ENCODE results near the gene ABHD17C. TPM values are rescaled to one million over a fixed set of nuclear protein-coding genes. Genes with fewer than 3 reads are reported as not detected.

The ABHD17C gene
- total and polyA plus RNA-seq, 2 of the 8 experiments (the other 6 are each of a cell fraction or from before 2014, with no cell fraction given) = 20.2 to 29.8 TPM

GRCh38 chr15:80787316-80787715 lies 92.2 kb downstream of the ABHD17C start:
- H3K36me3 ChIP-seq (ENCODE audit: control insufficient read depth in 2 of 4, insufficient read depth in 4 of 4, low read length in 3 of 4) = no peaks in the 10 kb centered on the region
- POLR2A ChIA-PET (ENCODE audit: partially characterized antibody) = interaction anchor here (1.1 kb wide), 1 partner anchor 12 kb away, joined by 3 read pairs; no protein-coding TSS in a partner anchor

More at GRCh38 chr15:80787316-80787715, 92.2 kb downstream of the ABHD17C start:
- H3K27ac ChIP-seq (ENCODE audit: low read depth, low read length) = no peak overlapping the region
- no peak overlapping the region for H3K4ac ChIP-seq (replicated peaks; ENCODE audit: insufficient read length, low read depth, low read length)
- CTCF ChIA-PET (ENCODE audit: partially characterized antibody) = interaction anchor here (0.8 to 5.5 kb wide), 14 partner anchors 7 to 190 kb away, joined by 3 to 31 read pairs (median 4); partner anchors contain the start of gene CEMIP
- no peak overlapping the region for H2BK12ac ChIP-seq (ENCODE audit: low read depth, low read length)
- no peaks in the 10 kb centered on the region for H4K20me1 ChIP-seq (replicated peaks in 1 of 2; ENCODE audit: control insufficient read depth in 1 of 2, insufficient read depth in 2 of 2, low read length in 2 of 2)
- H2AK5ac ChIP-seq (ENCODE audit: low read depth, low read length) = no peak overlapping the region
- H2AFZ ChIP-seq (ENCODE audit: low read length) = no peak overlapping the region
- no peak overlapping the region for H3K14ac ChIP-seq (ENCODE audit: insufficient read length)
- H4K91ac ChIP-seq (replicated peaks; ENCODE audit: insufficient read length, low read length) = no peak overlapping the region
- no peak overlapping the region for H3K18ac ChIP-seq (ENCODE audit: extremely low read depth, low read length)
- no peak overlapping the region for H3K9ac ChIP-seq (replicated peaks in 1 of 4; ENCODE audit: extremely low read depth in 1 of 4, low read depth in 3 of 4, low read length in 3 of 4)
- no peak overlapping the region for H4K5ac ChIP-seq (ENCODE audit: insufficient read length, low read depth, low read length)
- H2BK120ac ChIP-seq (replicated peaks; ENCODE audit: low read depth, low read length) = no peak overlapping the region
- H3K9me3 ChIP-seq (ENCODE audit: insufficient read depth in 2 of 2, low read depth in 1 of 2, low read length in 1 of 2) = no peaks in the 10 kb centered on the region
- no peak overlapping the region for H4K8ac ChIP-seq (ENCODE audit: extremely low read depth, insufficient read depth, low read length)
- no peaks in the 10 kb centered on the region for H3K23me2 ChIP-seq (ENCODE audit: low read depth, low read length)
- H3K79me2 ChIP-seq (ENCODE audit: control insufficient read depth in 1 of 2, insufficient read depth in 2 of 2, low read length in 2 of 2) = no peaks in the 10 kb centered on the region
- H3K4me2 ChIP-seq (ENCODE audit: insufficient read depth in 1 of 2, low read depth in 2 of 2, low read length in 2 of 2) = no peak overlapping the region
- no peak overlapping the region for H2BK5ac ChIP-seq (ENCODE audit: low read depth, low read length)
- H3K4me3 ChIP-seq (ENCODE audit: extremely low read depth in 1 of 4, insufficient read depth in 2 of 4, low read depth in 3 of 4, low read length in 4 of 4) = no peak overlapping the region
- H3K27me3 ChIP-seq (replicated peaks in 1 of 4; ENCODE audit: control insufficient read depth in 3 of 4, extremely low read depth in 1 of 4, insufficient read depth in 3 of 4, low read length in 3 of 4) = peaks cover 0 to 4% (median 0%) of the 10 kb centered on the region in 4 experiments; a peak in 1 of 7 replicates
- no peak overlapping the region for H3K56ac ChIP-seq (replicated peaks; ENCODE audit: insufficient read length, low read depth, low read length)
- H3K23ac ChIP-seq (ENCODE audit: insufficient read length) = no peak overlapping the region
- no peaks in the 10 kb centered on the region; the same call in 1 of the 2 replicates for H3K79me1 ChIP-seq (ENCODE audit: low read depth, low read length)
- DNase-seq (ENCODE audit: low read depth in 1 of 2, low spot score in 2 of 2) (no peak), FAIRE-seq (no peak)
- H2BK15ac ChIP-seq (ENCODE audit: low read length) = no peak overlapping the region
- H2BK20ac ChIP-seq (ENCODE audit: low read length) = no peak overlapping the region
- WGBS, 2 experiments (ENCODE audit: extremely low coverage in 1 of 2, insufficient coverage in 1 of 2, insufficient read length in 1 of 2, insufficient replicate concordance in 2 of 2, low coverage in 1 of 2, low lambda C conversion rate in 2 of 2, missing lambda C conversion rate in 1 of 2) = 83% methylated on average over 3 of the region's 3 CpGs; no CpG with 5 or more reads in 1 of the 2 experiments
- TF ChIP-seq RAD21 (IDR thresholded peaks at IDR 0.05 in 1 of 2, conservative IDR thresholded peaks at IDR 0.05 in 1 of 2; ENCODE audit: low read depth in 2 of 2, low read length in 2 of 2) = peak; percentile 30 to 51
- TF ChIP-seq CTCF (IDR thresholded peaks at IDR 0.05; ENCODE audit: control extremely low read depth in 1 of 3, insufficient read depth in 1 of 3, low read depth in 1 of 3, low read length in 3 of 3) = peak; percentile 27 to 37 (median 29)
- no peak for TF ChIP-seq CHD2 (IDR thresholded peaks at IDR 0.05; ENCODE audit: low read length)
- TF ChIP-seq SP1 (IDR thresholded peaks at IDR 0.05; ENCODE audit: low read depth, low read length) = no peak
- TF ChIP-seq BRCA1 (IDR thresholded peaks at IDR 0.05; ENCODE audit: low read depth, low read length) = no peak
- TF ChIP-seq KDM5A (IDR thresholded peaks at IDR 0.05; ENCODE audit: low read length) = no peak
- no peak for TF ChIP-seq TAF1 (IDR thresholded peaks at IDR 0.05; ENCODE audit: low read depth, low read length)
- no peaks in the 10 kb centered on the region for H3K4me1 ChIP-seq (replicated peaks in 1 of 4; ENCODE audit: control insufficient read depth in 3 of 4, insufficient read depth in 4 of 4, low read length in 3 of 4)

All from H1 (cell line).